Activated CD4-positive, alpha-beta T cell treated with anti-CD3 and anti-CD28 coated beads, Interleukin-2, amount 50 U/mL, for 4 hours (primary cell): ENCODE results near the gene SMTN.

Experiments used
- DNase-seq, 2 experiments: peaks; one replicate each; pipeline ENCODE4 v3.0.0-alpha.2; 2020

The SMTN gene

DNA sequence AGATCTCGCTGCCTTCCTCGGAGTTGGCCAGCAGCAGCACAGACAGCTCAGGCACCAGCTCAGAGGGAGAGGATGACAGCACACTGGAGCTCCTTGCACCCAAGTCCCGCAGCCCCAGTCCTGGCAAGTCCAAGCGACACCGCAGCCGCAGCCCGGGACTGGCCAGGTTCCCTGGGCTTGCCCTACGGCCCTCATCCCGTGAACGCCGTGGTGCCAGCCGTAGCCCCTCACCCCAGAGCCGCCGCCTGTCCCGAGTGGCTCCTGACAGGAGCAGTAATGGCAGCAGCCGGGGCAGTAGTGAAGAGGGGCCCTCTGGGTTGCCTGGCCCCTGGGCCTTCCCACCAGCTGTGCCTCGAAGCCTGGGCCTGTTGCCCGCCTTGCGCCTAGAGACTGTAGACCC lies 52.8 kb downstream of the SMTN start:
- no peak for DNase-seq

DNA sequence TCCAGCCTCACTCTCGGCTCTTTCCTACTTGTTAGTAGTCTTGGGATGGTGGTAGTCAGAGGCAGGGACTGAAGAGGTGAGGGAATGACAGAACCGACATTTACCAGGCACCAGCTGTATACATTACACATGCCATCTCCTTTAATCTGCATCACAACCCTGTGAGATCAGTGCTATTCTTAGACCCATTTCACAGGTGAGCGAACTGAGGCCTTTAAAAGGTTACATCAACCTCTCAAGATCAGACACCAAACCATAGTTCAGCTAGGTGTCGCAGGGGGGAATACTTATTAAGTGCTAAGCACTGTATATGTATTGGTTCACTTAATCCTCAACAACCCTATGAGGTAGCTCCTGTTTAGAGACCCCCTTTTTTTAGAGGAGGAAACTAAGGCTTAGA lies 53.6 kb downstream of the SMTN start:
- no peak for DNase-seq

DNA sequence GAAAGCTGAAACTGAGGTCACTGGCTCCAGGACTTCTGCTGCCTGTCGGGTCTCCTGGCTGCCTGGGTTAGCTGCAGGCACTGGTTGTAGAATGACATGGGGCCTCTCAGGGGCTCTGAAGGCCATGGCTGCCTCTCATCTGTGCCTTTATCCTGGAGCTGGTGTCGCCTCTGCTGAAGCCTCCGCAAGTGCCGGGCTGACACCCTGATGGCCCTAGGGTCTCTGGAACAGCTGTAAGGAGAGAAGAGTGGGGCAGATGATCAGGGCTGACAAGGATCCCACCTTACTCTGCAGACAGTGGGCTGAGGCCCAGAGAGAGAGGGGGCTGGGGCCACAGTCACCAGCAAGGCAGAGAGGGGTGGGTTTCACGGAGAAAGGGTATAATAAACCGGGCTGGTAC lies 54.6 kb downstream of the SMTN start:
- no peak for DNase-seq

DNA sequence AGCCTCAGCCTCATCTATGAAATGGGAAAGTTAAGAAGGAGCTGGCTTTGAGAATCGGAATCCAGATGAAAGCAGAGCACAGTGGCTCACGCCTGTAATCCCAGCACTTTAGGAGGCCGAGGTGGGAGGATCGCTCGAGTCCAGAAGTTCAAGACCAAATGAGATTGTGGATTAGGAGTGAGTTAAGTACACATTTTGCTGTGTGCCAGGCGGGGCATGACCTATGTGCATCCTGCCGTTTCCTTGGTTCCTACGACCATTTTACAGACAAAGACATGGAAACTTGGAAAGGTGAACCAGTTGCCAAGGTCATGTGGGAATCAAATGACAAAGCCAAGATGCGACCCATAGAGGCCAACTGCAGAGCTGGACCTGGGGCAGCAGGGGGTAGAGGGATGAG lies 55.0 kb downstream of the SMTN start:
- DNase-seq = no peak

GRCh38 chr22:31136711-31137110 lies 55.6 kb downstream of the SMTN start:
- DNase-seq = no peak

DNA sequence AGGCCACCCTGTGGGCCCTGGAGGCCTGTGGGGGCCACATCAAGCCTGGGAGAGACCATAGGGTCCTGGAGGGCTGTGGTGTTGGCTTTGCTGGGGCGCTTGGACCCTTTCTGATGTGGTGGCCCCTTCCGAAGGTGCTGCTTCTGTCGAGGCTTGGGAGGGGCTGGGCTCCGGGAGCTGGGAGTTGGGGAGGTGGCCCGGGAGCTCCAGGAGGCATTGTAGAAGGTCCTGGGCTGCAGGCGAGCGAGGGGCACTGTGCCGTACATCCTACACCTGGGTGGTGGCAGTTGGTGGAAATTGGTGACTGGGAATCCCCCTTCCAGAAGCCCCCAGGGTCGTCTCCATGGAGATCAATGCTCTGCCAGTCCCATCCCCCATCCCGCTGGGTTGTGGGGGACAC lies 56.6 kb downstream of the SMTN start:
- DNase-seq = no peak

DNA sequence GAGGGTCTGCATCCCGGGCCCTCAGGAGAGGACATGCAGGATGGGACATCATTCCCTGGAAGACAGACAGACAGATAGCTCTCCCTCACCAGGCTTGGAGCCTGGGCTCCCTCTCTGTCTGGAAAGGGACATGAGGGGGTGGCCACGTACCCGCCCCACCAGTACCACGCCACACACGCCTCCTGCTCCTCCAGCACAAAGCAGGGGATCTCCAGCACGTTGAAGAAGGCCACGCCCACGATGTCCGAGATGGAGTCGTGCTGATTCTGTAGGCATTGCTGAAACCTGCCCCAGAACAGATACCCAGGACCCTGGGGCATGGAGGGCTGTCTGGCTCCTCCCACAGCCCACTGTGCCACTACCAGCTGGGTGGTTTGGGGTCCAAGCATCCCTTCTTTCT lies 57.0 kb downstream of the SMTN start:
- DNase-seq = no peak

DNA sequence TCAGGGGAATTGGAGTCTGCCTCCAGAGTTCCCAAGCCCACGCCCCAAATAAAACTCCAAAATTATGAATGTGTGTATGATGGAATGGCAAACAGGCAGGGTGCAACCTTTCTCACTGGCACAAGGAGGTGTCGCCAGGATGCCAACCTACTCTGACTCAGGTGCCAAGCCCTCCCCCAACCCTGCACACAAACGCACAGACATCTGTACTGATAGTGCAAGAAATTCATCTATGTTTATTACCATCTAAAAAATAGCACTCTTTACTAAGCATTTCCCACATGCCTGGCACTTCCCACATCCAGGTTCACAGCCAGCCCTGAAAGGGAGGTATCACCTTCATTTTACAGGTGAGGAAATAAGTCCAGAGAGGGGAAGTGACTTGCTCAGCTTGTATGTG lies 57.9 kb downstream of the SMTN start:
- DNase-seq = no peak

DNA sequence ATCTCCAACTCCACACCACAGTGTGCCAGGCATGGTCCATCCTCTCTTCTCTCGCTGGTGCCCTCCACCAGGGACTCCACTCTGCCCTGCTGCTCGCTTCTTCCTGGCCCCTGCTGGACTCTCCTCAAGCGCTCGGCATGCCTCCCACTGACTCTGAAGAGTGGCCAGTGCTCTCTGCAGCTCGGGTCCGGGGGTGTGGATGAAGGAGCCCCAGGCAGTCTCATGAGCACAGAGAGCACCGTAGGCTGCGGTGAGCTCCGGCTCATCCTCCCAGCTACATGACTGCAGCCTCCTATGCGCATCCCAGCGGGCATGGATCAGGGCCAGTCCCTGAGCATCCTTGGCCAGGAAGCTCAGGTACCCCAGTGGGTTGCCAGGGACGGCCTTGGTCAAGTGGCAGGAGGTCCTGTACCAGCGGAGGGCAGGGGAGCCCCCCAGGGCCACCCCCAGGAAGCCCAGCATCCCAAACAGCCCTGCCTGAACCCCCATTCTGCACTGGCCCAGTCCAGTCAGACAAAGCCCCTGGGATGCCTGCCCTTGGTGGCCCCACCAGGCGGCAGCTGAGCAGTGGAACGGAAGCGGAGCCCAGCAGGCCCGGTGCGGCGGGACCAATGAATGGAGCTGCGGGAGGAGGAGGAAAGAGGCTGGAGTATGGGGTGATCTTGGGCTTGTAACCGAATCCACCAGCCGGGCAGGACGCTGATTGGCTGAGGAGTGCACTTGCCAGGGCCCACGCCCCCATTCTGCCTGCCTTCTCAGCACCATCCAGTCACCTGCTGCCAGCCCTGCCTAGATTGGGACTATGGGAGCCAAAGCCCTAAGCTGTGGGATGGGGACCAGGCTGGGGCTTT lies 59.0 kb downstream of the SMTN start, which contains the start of gene PLA2G3:
TSS of gene PLA2G3 (minus strand) at position 643 of the 851 bp plus-strand sequence. CDS start at position 489, 154 bp downstream.
- DNase-seq = no peak

DNA sequence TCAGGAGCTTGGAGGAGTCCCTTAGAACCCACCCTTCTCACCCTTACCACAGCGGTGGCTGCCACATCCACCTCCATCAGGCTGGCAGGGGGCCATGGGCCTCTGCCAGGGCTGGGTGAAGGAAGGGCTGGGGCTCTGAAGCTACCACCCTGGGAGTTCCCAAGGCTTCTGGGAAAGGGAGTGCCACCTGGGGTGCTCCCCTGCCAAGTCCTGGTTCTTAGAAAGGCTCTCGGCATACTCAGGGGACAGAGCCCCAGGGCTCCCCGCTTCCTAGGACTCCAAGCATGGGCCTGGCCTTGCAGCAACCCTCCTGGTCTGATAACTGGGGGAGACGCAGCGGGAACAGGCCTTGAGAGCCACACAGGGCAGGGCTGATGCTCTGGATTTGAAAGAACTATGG lies 59.6 kb downstream of the SMTN start:
- DNase-seq = no peak

DNA sequence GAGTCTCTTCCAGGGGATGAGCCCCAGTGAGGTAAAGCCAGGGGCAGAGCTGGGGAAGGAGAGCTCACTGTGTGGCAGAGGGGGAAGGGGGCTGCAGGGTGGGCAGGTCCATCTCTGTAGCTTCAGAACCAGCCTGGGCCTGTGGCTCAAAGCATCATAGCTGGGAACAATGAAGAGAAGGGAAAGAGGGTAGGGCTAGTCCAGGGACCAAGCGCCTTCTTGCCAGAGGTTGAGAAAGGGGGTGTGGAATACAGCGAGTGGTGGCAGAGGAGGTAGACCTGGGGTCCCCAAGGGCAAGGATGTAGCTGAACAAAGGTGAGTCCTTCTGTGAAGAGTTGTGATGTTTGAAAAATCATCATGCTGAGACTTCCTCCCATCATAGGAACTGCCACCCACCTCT lies 60.4 kb downstream of the SMTN start:
- no peak for DNase-seq

- no peak for DNase-seq
Measured at GRCh38 chr22:31142285-31142684, 61.2 kb downstream of the SMTN start.

DNA sequence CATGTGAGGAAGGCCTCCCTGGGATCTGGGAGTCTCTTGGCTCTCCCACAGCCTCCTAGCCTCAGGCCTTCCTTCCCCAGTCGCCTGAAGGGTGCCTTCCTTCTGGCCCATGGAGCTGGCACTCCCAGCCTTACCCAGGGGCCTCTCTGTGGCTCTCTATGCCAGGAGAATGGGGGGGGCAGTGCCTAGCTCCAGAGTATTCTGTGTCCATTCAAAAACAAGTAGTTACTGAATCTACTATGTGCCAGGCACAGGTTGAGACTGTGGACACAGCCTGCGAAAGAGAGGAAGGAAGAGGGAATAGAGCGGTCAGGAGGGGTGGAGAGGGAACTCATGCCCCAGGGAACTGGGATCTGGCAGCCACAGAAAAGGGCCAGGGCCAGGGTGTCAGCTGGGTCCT lies 61.9 kb downstream of the SMTN start:
- no peak for DNase-seq

DNA sequence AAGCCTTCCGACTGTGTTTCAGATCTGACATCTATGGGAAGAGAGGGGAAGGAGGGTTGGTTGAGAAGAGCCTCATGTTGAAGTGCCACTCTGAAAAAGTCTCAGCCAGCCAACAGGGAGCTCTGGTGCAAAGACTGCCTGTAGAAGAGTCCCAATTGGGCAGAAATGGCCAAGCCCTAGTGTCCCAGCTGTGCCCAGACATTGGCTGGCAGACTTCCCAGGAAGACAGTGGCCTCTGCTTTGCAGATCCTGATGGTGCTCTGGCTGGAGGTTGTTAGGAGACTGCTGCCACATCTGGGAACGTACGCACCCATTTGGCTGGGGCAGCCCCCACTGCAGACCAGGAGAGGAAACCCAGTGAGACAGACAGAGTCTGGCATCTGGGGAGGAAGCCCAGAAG lies 62.4 kb downstream of the SMTN start:
- no peak for DNase-seq

DNA sequence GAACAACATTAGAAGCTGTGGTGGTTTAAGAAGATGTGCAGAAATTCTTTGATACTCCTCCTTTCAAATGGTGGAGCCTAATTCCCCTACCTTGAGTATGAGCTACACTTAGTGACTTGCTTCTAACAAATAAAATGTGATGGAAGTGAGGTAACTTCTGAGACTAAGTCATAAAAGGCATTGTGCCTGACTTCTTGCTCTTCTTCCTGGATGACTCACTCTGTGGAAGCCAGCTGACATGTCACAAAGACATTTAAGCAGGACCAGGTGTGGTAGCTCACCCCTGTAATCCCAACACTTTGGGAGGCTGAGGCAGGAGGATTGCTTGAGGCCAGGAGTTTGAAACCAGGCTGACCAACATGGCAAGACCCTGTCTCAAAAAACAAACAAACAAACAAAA lies 63.1 kb downstream of the SMTN start:
- DNase-seq = no peak

DNA sequence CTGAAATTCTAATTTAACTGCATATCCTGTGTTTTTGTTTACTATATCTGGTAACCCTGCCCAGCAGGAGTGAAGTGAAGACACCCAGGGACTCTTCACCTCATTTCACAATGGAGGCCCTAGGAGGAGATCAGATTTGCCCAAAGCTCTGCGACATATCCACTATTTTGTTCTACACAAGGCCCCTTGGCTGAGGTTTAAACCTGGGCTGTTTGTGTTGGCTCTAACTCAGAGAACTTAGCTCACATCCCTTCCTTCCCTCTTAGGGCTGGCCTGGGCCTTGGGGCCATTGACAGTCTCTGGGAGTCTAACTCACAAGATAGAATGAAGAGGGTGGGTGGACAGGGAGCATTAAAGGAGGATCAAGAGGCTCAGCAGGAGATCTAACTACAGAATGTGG lies 67.4 kb downstream of the SMTN start:
- DNase-seq = no peak

GRCh38 chr22:31148953-31149627 lies 68.0 kb downstream of the SMTN start:
- DNase-seq = peak in 1 of 2 experiments; percentile 13

DNA sequence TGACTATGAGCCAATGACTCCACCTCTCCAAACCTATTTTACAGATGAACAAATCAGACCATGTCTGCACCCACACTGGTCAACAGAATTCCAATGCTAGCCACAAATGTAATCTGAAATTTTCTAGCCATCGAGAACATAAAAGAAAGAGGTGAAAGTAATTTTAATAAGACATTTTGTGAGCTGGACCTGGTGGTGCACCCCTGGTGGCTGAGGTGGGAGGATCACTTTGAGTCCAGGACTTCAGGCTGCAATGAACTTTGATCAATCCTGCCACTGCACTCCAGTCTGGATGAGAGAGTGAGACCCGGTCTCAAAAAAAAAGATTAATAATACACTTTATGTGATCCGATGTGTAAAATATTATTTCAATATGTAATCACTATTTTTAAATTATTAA lies 69.5 kb downstream of the SMTN start:
- no peak for DNase-seq

DNA sequence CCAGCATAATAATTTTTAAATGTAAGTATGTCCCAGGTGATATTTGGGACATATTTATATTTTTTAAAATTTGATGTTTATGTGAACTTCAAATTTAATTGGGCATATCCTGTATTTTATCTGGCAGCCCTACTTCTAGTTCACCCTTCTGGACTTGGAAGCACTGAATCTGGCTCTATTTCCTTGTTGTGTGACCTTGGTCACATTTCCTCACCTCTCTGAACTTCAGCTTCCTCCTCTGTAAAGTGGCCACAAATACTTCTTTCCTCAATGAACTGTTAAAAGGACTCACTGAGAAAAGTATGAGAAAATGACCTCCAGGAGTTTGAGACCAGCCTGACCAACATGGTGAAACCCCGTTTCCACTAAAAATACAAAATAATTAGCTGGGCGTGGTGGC lies 70.8 kb downstream of the SMTN start:
- DNase-seq = no peak

GRCh38 chr22:31153357-31153756 lies 72.2 kb downstream of the SMTN start:
- DNase-seq = no peak
